Suprapubic skin (tissue), 4 donors: ENCODE measurements around the gene GRIA2. TPM values are rescaled to one million over a fixed set of nuclear protein-coding genes. Genes with fewer than 3 reads are reported as not detected.
"Not testable (repeated sequence)": the region's sequence is repeated elsewhere in the genome, so short reads cannot be mapped to it uniquely, and the experiment has no call there.

ENCODE experiments used
- DNase-seq, 2 donors: peaks; one replicate each; pipeline ENCODE4 v3.0.0-alpha.2; 2019; ENCODE audit warnings: low spot score in 2 of 2
- H3K27ac ChIP-seq: fragments of 200-600 bp; sonication (generic); one replicate; pipeline ENCODE4 v1.5.1; 2019
- H3K27me3 ChIP-seq: fragments of 200-600 bp; sonication (generic); one replicate; pipeline ENCODE4 v1.5.1; 2019
- H3K36me3 ChIP-seq: fragments of 200-600 bp; sonication (generic); one replicate; pipeline ENCODE4 v1.5.1; 2019
- H3K4me1 ChIP-seq: fragments of 200-600 bp; sonication (generic); one replicate; pipeline ENCODE4 v1.5.1; 2019
- H3K4me3 ChIP-seq: fragments of 200-600 bp; sonication (generic); one replicate; pipeline ENCODE4 v1.5.1; 2019; ENCODE audit warnings: mild to moderate bottlenecking
- H3K9me3 ChIP-seq: fragments of 200-600 bp; sonication (generic); one replicate; pipeline ENCODE4 v1.5.1; 2019
- CTCF ChIP-seq, 2 donors: fragments of 200-600 bp in 1 of 2; fragments of 450-650 bp in 1 of 2; sonication (generic) in 1 of 2; IDR thresholded peaks; one replicate each; pipeline ENCODE4 v1.5.1; 2016 to 2019; ENCODE audit warnings: antibody characterized with exemption in 2 of 2, mild to moderate bottlenecking in 1 of 2, moderate library complexity in 1 of 2
- EP300 ChIP-seq: sonication (generic); formaldehyde crosslinking; IDR thresholded peaks from one replicate; pipeline ENCODE4 v1.6.1; 2017; ENCODE audit warnings: antibody characterized with exemption
- POLR2A ChIP-seq, 2 donors: fragments of 450-650 bp; IDR thresholded peaks; one replicate each; pipeline ENCODE4 v1.6.1; 2017; ENCODE audit warnings: antibody characterized with exemption in 2 of 2, mild to moderate bottlenecking in 2 of 2, moderate library complexity in 2 of 2
- POLR2AphosphoS5 ChIP-seq, 3 donors: sonication (generic); formaldehyde crosslinking; IDR thresholded peaks; one replicate each; pipeline ENCODE4 v1.6.1; 2017; ENCODE audit warnings: antibody characterized with exemption in 3 of 3
- WGBS: methylation state at CpG from one replicate; pipeline ENCODE4 v1.1.5; 2018; 5-methylcytosine and 5-hydroxymethylcytosine counted together
- total RNA-seq, 4 donors: library from RNA; depleted of rRNA; stranded (reverse); fragments of >200 nt; gene quantifications; one replicate each; pipeline ENCODE4 v1.1.0, GENCODE V29; 2016

The GRIA2 gene
- total RNA-seq: 10 to 100 TPM in 1 of 4 donors, 1 to 10 TPM in 1, under 1 TPM in 2; 0.47 to 11.0 (median 5.1) TPM

GRCh38 chr4:157220371-157220881 lies at the start of gene GRIA2:
GRIA2 (plus strand) TSS chr4:157220728; CDS start chr4:157221043, 315 bp downstream.
- Histone ChIP-seq H3K36me3 (no peaks in the 10 kb centered on the region), H3K27ac (no peak within 1 kb of the TSS), H3K9me3 (no peaks in the 10 kb centered on the region), H3K4me3 (peak within 1 kb of the TSS; percentile 46), H3K27me3 (peaks cover 57% of the 10 kb centered on the region), H3K4me1 (peaks cover 29% of the 10 kb centered on the region)
- TF ChIP-seq EP300 (no peak), CTCF (IDR thresholded peaks at IDR 0.05) (no peak), POLR2AphosphoS5 (IDR thresholded peaks at IDR 0.05) (no peak), POLR2A (IDR thresholded peaks at IDR 0.05) (no peak)
- 16% methylated on average over 16 of the region's 57 CpGs for WGBS
- DNase-seq: no peak

DNA sequence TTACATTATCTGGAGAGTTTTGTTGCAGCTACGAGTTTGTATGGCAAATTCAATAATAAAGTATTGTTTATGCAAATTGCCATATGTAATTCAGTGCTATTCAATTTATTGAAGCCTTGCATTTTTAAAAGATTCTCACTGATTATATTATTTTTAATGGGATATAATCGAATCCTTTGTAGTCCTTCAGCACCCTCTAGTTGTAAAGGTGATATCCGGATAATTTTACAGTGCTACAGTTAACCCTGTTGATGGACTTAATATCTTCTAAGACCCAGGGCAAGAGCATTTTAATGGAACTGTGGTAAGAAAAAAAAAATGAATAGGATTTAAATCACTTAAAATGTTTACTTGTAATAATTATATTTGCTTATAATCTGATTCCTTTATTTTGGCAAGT lies 48.5 kb upstream of the GRIA2 start:
- Histone ChIP-seq H3K4me1 (no peaks in the 10 kb centered on the region), H3K9me3 (no peaks in the 10 kb centered on the region), H3K36me3 (no peaks in the 10 kb centered on the region), H3K27me3 (no peaks in the 10 kb centered on the region), H3K4me3 (no peak overlapping the region), H3K27ac (no peak overlapping the region)
- 29% methylated on average over 3 of the region's 3 CpGs for WGBS
- no peak for DNase-seq
- TF ChIP-seq EP300: no peak
- TF ChIP-seq CTCF (IDR thresholded peaks at IDR 0.05): no peak
- no peak for TF ChIP-seq POLR2AphosphoS5 (IDR thresholded peaks at IDR 0.05)
- TF ChIP-seq POLR2A (IDR thresholded peaks at IDR 0.05): no peak

DNA sequence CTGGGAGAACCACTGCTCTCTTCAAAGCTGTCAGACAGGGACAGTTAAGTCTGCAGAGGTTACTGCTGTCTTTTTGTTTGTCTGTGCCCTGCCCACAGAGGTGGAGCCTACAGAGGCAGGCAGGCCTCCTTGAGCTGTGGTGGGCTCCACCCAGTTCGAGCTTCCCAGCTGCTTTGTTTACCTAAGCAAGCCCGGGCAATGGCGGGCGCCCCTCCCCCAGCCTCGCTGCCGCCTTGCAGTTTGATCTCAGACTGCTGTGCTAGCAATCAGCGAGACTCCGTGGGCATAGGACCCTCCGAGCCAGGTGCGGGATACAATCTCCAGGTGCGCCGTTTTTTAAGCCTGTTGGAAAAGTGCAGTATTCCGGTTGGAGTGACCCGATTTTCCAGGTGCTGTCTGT lies 40.3 kb upstream of the GRIA2 start:
- not testable (repeated sequence) for H3K36me3 ChIP-seq, DNase-seq, H3K9me3 ChIP-seq, H3K4me1 ChIP-seq, H3K27me3 ChIP-seq, H3K27ac ChIP-seq, H3K4me3 ChIP-seq
- WGBS: 96% methylated on average over 8 of the region's 14 CpGs

DNA sequence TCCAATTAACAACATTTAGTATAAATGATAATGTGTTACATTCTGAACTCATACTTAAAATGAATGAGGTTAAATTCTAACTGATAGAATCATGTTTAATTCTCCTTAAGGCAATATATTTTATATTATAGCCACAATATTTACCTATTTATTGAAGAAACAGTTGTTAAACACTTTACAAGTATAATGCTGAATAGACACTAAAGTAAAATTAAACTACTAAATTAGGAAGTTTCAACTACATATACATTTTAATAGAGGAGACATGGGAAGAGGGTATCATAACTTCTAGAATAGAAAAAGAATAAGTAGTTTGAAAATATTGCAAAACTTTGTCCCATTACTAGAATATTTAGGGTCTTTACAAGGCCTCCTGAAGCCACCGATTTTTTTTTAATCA lies 36.2 kb upstream of the GRIA2 start:
- H3K27me3 ChIP-seq: no peaks in the 10 kb centered on the region
- no peak overlapping the region for H3K4me3 ChIP-seq
- WGBS: 88% methylated on average over 1 of the region's 1 CpG
- no peak for TF ChIP-seq POLR2A (IDR thresholded peaks at IDR 0.05)
- no peak for TF ChIP-seq POLR2AphosphoS5 (IDR thresholded peaks at IDR 0.05)
- no peak for TF ChIP-seq CTCF (IDR thresholded peaks at IDR 0.05)
- TF ChIP-seq EP300: no peak
- H3K4me1 ChIP-seq: no peaks in the 10 kb centered on the region
- no peaks in the 10 kb centered on the region for H3K9me3 ChIP-seq
- H3K36me3 ChIP-seq: no peaks in the 10 kb centered on the region
- H3K27ac ChIP-seq: no peak overlapping the region
- DNase-seq: no peak

- no peaks in the 10 kb centered on the region for H3K4me1 ChIP-seq
- H3K4me3 ChIP-seq: no peak overlapping the region
- no peaks in the 10 kb centered on the region for H3K27me3 ChIP-seq
- no peak for DNase-seq
- no peak overlapping the region for H3K27ac ChIP-seq
- no peaks in the 10 kb centered on the region for H3K9me3 ChIP-seq
- no peaks in the 10 kb centered on the region for H3K36me3 ChIP-seq
- TF ChIP-seq EP300 (no peak), POLR2AphosphoS5 (IDR thresholded peaks at IDR 0.05) (no peak), POLR2A (IDR thresholded peaks at IDR 0.05) (no peak), CTCF (IDR thresholded peaks at IDR 0.05) (no peak)
These were observed 35.2 kb upstream of the GRIA2 start for GRCh38 chr4:157185363-157185762.

- TF ChIP-seq POLR2A (IDR thresholded peaks at IDR 0.05) (no peak), POLR2AphosphoS5 (IDR thresholded peaks at IDR 0.05) (no peak), CTCF (IDR thresholded peaks at IDR 0.05) (no peak), EP300 (no peak)
- WGBS: 65% methylated on average over 2 of the region's 2 CpGs
- DNase-seq: no peak
- H3K4me1 ChIP-seq: no peaks in the 10 kb centered on the region
- H3K4me3 ChIP-seq: no peak overlapping the region
- H3K36me3 ChIP-seq: no peaks in the 10 kb centered on the region
- H3K27me3 ChIP-seq: no peaks in the 10 kb centered on the region
- no peaks in the 10 kb centered on the region for H3K9me3 ChIP-seq
- H3K27ac ChIP-seq: no peak overlapping the region
These were observed 25.2 kb upstream of the GRIA2 start for GRCh38 chr4:157195374-157195773.
